OCI-LY3 (cell line): ENCODE data around the gene GTF3C4.

Experiments used
- CTCF ChIP-seq: fragments of 200-600, 300-600 bp; sonication (generic); IDR thresholded peaks from 2 replicates; pipeline ENCODE4 v1.5.1; 2014; ENCODE audit warnings: antibody characterized with exemption, low read length, low read depth
- EZH2phosphoT487 ChIP-seq: fragments of 200-600 bp; shearing (Covaris generic); IDR thresholded peaks from 2 replicates; pipeline ENCODE4 v1.6.1; 2018; ENCODE audit warnings: antibody characterized with exemption, mixed run types, low read depth

- no peak for TF ChIP-seq CTCF
- no peak for TF ChIP-seq EZH2phosphoT487
Observed at GRCh38 chr9:132699956-132700355, 29.7 kb downstream of the GTF3C4 start.
